Subcutaneous abdominal adipose tissue (tissue), 5 donors: ENCODE measurements around the gene PDE8A.
A peak's percentile ranks its signal among the peaks of the same experiment; 100 is the strongest.

Source experiments
- H3K27ac ChIP-seq: one replicate; pipeline ENCODE4 v1.7.0; 2013; ENCODE audit warnings: low read depth, mild to moderate bottlenecking, inconsistent platforms, low read length, moderate library complexity
- H3K27me3 ChIP-seq, 5 donors: one replicate each; pipeline ENCODE4 v1.7.0; 2013; ENCODE audit warnings: low read length in 5 of 5, inconsistent platforms in 1 of 5; ENCODE audit not compliant: control insufficient read depth in 5 of 5, insufficient read depth in 4 of 5
- H3K36me3 ChIP-seq, 5 donors: one replicate each; pipeline ENCODE4 v1.7.0; 2013; ENCODE audit warnings: low read length in 5 of 5; ENCODE audit not compliant: control insufficient read depth in 5 of 5, insufficient read depth in 5 of 5
- H3K4me1 ChIP-seq, 5 donors: one replicate each; pipeline ENCODE4 v1.7.0; 2013; ENCODE audit warnings: low read length in 5 of 5, mild to moderate bottlenecking in 3 of 5, moderate library complexity in 1 of 5; ENCODE audit not compliant: control insufficient read depth in 5 of 5, insufficient read depth in 5 of 5
- H3K4me3 ChIP-seq, 5 donors: one replicate each; pipeline ENCODE4 v1.7.0; 2013; ENCODE audit warnings: low read length in 5 of 5, low read depth in 1 of 5
- H3K9ac ChIP-seq, 5 donors: one replicate each; pipeline ENCODE4 v1.7.0; 2013; ENCODE audit warnings: low read length in 5 of 5, mild to moderate bottlenecking in 4 of 5, moderate library complexity in 3 of 5
- H3K9me3 ChIP-seq, 5 donors: one replicate each; pipeline ENCODE4 v1.7.0; 2013; ENCODE audit warnings: low read length in 5 of 5; ENCODE audit not compliant: control insufficient read depth in 5 of 5
- donor health status: healthy.
- donor health status: healthy.
- donor health status: healthy.
- donor health status: healthy.
- donor health status: healthy.

Gene PDE8A

GRCh38 chr15:85114886-85115285 is 133.2 kb downstream of the PDE8A start:
- Histone ChIP-seq H3K27ac (no peak overlapping the region), H3K9me3 (no peaks in the 10 kb centered on the region), H3K4me1 (peaks cover 0 to 6% (median 0%) of the 10 kb centered on the region in 5 donors), H3K9ac (no peak overlapping the region), H3K27me3 (no peaks in the 10 kb centered on the region), H3K36me3 (peaks cover 9 to 66% (median 59%) of the 10 kb centered on the region in 5 donors), H3K4me3 (no peak overlapping the region)

DNA sequence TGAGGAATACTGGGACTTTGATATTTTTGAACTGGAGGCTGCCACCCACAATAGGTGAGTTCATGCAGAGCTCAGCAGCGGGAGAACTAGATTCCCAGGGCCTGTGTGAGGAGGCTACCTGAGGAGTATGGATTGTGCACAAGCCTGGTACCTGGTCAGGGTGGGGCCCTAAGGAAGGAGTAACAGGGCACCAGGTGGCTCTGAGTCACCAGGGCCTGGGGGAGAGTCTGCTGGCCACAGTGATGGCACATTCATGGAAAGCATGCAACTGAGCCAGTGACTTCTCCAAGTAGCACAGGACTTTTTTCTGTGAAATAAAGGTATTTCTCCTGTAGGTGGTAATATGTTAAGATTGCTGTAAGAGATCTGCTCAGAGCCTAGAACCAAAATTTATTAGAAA is 134.4 kb downstream of the PDE8A start:
- H3K4me3 ChIP-seq = no peak overlapping the region
- peaks cover 0 to 6% (median 0%) of the 10 kb centered on the region in 5 donors for H3K4me1 ChIP-seq
- H3K27ac ChIP-seq = no peak overlapping the region
- no peak overlapping the region for H3K9ac ChIP-seq
- no peaks in the 10 kb centered on the region for H3K9me3 ChIP-seq
- H3K27me3 ChIP-seq = no peaks in the 10 kb centered on the region
- peaks cover 3 to 67% (median 63%) of the 10 kb centered on the region in 5 donors for H3K36me3 ChIP-seq

DNA sequence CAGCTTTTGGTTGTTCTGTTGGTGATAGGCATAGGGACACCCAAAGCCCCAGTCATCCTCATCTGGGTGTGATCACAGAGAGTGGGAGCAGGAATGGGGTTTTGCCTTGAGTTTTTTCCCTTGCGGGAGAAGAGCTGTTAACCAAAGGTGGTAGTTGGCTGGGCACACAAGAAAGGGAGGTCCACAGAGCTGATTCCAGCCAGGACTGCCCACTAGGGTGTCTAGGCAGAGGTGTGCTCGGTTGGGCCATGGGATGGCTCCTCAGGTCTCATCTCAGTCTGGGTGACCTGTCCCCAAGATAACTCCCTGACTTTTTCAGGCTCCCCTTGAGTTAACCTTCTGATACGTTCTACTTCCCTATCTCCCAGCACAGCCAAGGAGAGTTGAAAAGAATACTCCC is 134.8 kb downstream of the PDE8A start:
- no peaks in the 10 kb centered on the region for H3K27me3 ChIP-seq
- H3K36me3 ChIP-seq = peaks cover 4 to 71% (median 63%) of the 10 kb centered on the region in 5 donors

DNA sequence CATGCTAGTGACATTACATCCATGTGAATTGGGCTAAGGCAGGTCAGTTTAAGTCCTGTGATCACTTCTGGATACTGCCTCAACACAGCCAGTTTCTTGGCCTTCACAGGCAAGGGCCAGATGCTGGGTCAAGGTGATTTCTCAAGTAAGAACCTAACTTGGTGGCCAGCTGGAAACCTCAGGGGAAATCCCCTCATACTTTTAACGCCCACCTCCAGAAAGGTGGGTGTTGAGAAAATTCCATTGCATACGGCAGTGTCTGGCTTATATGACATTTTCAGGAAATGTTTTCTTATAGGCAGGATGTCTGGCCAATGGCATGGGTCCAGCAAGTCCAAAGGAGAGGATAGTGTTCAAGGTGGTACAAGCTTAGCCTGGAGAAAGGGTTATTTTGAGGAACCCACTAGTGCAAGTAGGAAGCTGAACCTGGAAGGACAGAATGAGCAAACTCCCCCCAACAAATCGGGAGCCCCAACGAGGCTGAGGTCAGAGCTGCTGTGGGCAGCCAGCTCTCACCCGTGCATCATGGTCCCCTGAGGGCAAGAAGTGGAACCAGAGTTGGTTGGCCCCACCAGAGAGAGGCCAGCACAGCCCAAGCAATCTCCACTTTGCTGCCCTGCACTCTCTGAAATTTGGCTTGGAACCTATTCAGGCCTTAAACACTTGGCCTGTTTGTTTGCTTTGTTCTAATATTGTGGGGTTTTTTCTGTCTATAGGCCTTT is 135.4 kb downstream of the PDE8A start:
- no peak overlapping the region for H3K27ac ChIP-seq
- H3K36me3 ChIP-seq = peaks cover 7 to 76% (median 63%) of the 10 kb centered on the region in 5 donors
- peaks cover 0 to 6% (median 0%) of the 10 kb centered on the region in 5 donors for H3K4me1 ChIP-seq
- H3K4me3 ChIP-seq = no peak overlapping the region
- no peaks in the 10 kb centered on the region for H3K27me3 ChIP-seq
- no peak overlapping the region for H3K9ac ChIP-seq
- H3K9me3 ChIP-seq = no peaks in the 10 kb centered on the region

More for the DNA sequence above, 134.8 kb downstream of the PDE8A start:
- H3K9ac ChIP-seq = no peak overlapping the region
- peaks cover 0 to 6% (median 0%) of the 10 kb centered on the region in 5 donors for H3K4me1 ChIP-seq
- no peak overlapping the region for H3K4me3 ChIP-seq
- no peak overlapping the region for H3K27ac ChIP-seq
- no peaks in the 10 kb centered on the region for H3K9me3 ChIP-seq

GRCh38 chr15:85118173-85118572 is 136.5 kb downstream of the PDE8A start:
- peaks cover 13 to 81% (median 67%) of the 10 kb centered on the region in 5 donors for H3K36me3 ChIP-seq
- no peak overlapping the region for H3K9ac ChIP-seq
- peaks cover 0 to 6% (median 0%) of the 10 kb centered on the region in 5 donors for H3K4me1 ChIP-seq
- H3K27ac ChIP-seq = no peak overlapping the region
- no peaks in the 10 kb centered on the region for H3K27me3 ChIP-seq
- H3K9me3 ChIP-seq = no peaks in the 10 kb centered on the region
- H3K4me3 ChIP-seq = no peak overlapping the region

GRCh38 chr15:85118581-85118980 is 136.9 kb downstream of the PDE8A start:
- no peak overlapping the region for H3K27ac ChIP-seq
- peaks cover 0 to 6% (median 0%) of the 10 kb centered on the region in 5 donors for H3K4me1 ChIP-seq
- peaks cover 13 to 81% (median 64%) of the 10 kb centered on the region in 5 donors for H3K36me3 ChIP-seq
- H3K4me3 ChIP-seq = no peak overlapping the region
- peak overlapping the region in 1 of 5 donors; percentile 17 for H3K9ac ChIP-seq
- no peaks in the 10 kb centered on the region for H3K9me3 ChIP-seq
- no peaks in the 10 kb centered on the region for H3K27me3 ChIP-seq

- Histone ChIP-seq H3K9me3 (no peaks in the 10 kb centered on the region), H3K4me1 (peaks cover 0 to 17% (median 4%) of the 10 kb centered on the region in 5 donors), H3K27ac (no peak overlapping the region), H3K27me3 (no peaks in the 10 kb centered on the region), H3K36me3 (peaks cover 13 to 79% (median 54%) of the 10 kb centered on the region in 5 donors), H3K4me3 (no peak overlapping the region), H3K9ac (no peak overlapping the region)
Observed at GRCh38 chr15:85120351-85121113, 138.9 kb downstream of the PDE8A start.

- Histone ChIP-seq H3K36me3 (peaks cover 27 to 64% (median 32%) of the 10 kb centered on the region in 5 donors), H3K27ac (peak overlapping the region; percentile 78), H3K9ac (no peak overlapping the region), H3K27me3 (no peaks in the 10 kb centered on the region), H3K9me3 (no peaks in the 10 kb centered on the region), H3K4me1 (peaks cover 0 to 19% (median 4%) of the 10 kb centered on the region in 5 donors), H3K4me3 (no peak overlapping the region)
Observed at GRCh38 chr15:85124173-85124572, 142.5 kb downstream of the PDE8A start.

DNA sequence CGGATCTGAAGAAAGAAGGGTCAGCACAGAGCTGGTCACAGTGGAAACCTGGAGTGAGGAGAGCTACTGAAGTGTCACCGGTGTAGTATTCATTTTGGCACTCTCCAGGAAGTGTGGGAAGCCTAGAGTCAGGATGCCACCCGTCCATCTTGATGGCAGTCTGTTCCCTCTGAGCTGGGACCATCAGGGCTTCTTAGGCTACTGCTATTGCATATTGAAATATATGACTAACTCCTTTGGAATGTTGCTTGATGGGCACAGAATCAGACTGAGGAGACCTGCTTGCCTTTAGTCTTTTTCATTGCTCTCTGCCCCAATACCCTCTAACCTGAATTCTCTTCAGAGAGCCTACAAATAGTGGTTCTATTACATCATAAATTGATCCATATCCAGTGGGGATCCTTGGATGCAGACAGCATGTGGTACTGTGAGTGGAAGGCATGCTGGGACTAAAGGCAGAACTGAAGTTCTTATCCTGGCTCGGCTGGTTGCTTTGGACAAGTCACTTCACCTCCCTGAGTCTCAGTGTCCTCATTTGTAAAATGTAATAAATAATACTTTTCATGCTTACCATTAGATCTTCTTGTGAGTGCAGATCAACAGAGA is 143.5 kb downstream of the PDE8A start:
- Histone ChIP-seq H3K4me1 (peaks cover 0 to 19% (median 4%) of the 10 kb centered on the region in 5 donors), H3K27ac (peak overlapping the region; percentile 78), H3K27me3 (no peaks in the 10 kb centered on the region), H3K4me3 (no peak overlapping the region), H3K9ac (peak overlapping the region in 1 of 5 donors; percentile 4), H3K36me3 (peaks cover 29 to 68% (median 37%) of the 10 kb centered on the region in 5 donors), H3K9me3 (no peaks in the 10 kb centered on the region)
